ENCODE data around the gene DOK4.

DOK4 gene

GRCh38 chr16:57424583-57424982 lies 61.7 kb downstream of the DOK4 start:
- TF ChIP-seq, protein P1, sequence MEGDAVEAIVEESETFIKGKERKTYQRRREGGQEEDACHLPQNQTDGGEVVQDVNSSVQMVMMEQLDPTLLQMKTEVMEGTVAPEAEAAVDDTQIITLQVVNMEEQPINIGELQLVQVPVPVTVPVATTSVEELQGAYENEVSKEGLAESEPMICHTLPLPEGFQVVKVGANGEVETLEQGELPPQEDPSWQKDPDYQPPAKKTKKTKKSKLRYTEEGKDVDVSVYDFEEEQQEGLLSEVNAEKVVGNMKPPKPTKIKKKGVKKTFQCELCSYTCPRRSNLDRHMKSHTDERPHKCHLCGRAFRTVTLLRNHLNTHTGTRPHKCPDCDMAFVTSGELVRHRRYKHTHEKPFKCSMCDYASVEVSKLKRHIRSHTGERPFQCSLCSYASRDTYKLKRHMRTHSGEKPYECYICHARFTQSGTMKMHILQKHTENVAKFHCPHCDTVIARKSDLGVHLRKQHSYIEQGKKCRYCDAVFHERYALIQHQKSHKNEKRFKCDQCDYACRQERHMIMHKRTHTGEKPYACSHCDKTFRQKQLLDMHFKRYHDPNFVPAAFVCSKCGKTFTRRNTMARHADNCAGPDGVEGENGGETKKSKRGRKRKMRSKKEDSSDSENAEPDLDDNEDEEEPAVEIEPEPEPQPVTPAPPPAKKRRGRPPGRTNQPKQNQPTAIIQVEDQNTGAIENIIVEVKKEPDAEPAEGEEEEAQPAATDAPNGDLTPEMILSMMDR (IDR thresholded peaks at IDR 0.05; ENCODE audit: low read depth, low read length) = no peak
- no peak overlapping the region for H3K4me3 ChIP-seq (replicated peaks in 1 of 2; ENCODE audit: low read depth in 2 of 2, low read length in 2 of 2)
- DNase-seq (ENCODE audit: low read depth in 2 of 2) = no peak

DNA sequence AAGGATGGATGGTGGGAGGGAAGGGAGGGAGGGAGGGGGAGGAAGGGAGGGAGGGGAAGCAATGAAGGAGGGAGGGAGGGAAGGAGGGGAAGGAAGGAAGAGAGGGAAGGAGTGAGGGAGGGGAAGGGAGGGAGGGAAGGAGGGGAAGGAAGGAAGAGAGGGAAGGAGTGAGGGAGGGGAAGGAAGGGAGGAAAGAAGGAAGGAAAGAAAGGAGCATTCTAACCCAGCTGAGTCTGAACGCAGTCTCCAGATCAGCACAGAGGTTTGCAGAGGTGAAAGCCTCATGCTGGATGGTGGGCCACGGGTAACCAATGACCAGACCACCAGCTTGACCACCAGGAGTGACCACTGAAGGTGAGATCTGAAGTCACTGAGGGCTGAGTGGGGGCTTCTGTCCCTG lies 63.1 kb downstream of the DOK4 start:
- TF ChIP-seq, protein P1 (IDR thresholded peaks at IDR 0.05; ENCODE audit: low read depth, low read length) = no peak
- DNase-seq (ENCODE audit: low read depth in 2 of 2) = no peak
- no peak overlapping the region for H3K4me3 ChIP-seq (replicated peaks in 1 of 2; ENCODE audit: low read depth in 2 of 2, low read length in 2 of 2)

DNA sequence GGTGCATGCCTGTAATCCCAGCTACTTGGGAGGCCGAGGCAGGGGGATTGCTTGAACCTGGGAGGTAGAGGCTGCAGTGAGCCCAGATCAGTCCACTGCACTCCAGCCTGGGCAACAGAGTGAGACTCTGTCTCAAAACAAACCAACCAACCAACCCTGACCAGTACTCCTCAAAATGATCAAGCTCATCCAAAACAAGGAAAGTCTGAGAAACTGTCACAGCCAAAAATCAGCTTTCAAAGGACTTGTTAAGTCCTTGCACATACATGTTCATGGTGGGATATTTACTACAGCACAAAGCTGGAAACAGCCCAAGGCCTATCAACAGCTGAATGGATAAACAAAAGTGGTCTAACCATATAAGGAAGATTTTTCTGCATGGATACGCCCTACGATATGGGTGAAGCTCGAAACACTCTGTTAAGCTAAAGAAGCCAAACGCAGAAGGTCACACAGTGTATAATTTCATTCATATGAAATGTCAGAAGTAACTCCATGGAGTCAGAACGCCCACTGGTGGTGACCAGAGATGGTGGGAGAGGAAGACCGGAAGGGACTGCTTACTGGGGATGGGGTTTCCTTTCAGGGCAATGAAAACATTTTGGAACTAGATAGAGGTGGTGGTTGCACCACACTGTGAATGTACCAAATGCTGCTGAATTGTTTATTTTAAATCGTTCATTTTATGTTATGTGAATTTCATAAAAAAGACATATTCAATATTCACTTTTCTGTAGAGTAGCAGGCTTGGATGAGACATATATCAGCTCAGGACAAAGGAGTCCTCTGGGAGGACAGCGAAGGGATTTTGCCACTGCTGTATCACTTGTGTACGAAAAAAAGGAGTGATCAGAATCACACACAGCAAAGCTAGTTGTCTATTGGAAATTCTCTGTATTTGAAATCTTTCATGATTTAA lies 64.0 kb downstream of the DOK4 start:
- TF ChIP-seq, protein P1 (IDR thresholded peaks at IDR 0.05; ENCODE audit: low read depth, low read length) = peak; percentile 82
- peak; percentile 74 to 79 for DNase-seq (ENCODE audit: low read depth in 2 of 2)
- no peak overlapping the region for H3K4me3 ChIP-seq (replicated peaks in 1 of 2; ENCODE audit: low read depth in 2 of 2, low read length in 2 of 2)

All from cardiac fibroblast (primary cell).